ENCODE data around the gene ABHD17A.

- no peak for TF ChIP-seq ZNF274 (IDR thresholded peaks at IDR 0.05; ENCODE audit: low read depth, low read length)
- TF ChIP-seq YY1 (IDR thresholded peaks at IDR 0.05; ENCODE audit: insufficient read depth, insufficient read length), result no peak
- TF ChIP-seq SUZ12 (IDR thresholded peaks at IDR 0.05; ENCODE audit: extremely low read depth, insufficient read depth, insufficient read length), result no peak
Measured at GRCh38 chr19:1861599-1862031, 23.7 kb downstream of the ABHD17A start.
